GM12892 (cell line): ENCODE data around the gene IRGQ.

Experiments used
- POLR2A ChIP-seq: IDR thresholded peaks from 2 replicates; pipeline ENCODE4 v1.6.1; 2011; ENCODE audit warnings: low read depth, low read length, control low read depth
- POLR2AphosphoS5 ChIP-seq: IDR thresholded peaks from 2 replicates; pipeline ENCODE4 v1.6.1; 2011; ENCODE audit warnings: low read depth, low read length, control low read depth

DNA sequence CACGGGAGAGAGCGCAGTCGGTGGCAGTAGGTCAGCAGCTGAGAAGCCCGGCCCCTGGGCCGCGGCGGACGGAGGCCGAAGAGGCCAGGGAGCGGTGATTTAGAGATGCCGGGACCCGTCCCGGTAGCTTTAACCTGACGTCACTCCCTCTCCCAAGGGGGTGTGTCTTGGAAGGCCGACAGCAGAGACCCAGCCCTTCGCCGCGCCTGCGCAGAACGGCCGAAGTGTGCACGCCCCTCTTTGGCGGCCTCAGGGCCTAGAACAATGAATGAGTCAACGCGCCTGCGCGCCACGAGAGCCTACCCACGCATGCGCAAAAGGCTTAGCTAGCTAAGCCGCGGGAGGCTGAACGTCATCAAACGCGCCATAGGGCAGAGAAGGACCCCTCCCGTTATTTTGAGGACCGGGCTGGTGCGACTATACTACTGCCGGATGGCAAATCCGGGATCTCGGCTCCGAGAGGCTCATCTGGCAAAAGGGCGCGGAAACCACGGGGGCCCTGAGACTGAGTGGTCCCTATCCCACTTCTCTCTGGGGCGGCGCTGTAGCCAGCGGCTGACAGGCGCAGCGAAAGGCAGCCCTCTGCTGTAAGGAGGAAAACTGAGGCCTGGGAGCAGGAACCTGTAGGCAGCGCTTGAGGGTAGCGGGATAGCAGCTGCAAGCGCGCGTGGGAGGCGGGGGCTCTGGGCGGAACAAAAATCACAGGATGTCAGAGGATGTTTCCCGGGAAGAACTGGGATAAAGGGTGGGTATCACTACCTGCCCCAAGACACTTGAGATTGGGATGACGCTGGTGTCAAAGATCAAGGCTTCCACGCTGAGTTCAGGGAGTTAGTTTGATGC, at the start of gene IRGQ, which contains the start of gene ZNF576:
- TF ChIP-seq POLR2AphosphoS5 (0 out of 2 replicates have a peak, but pooled peaks have one; percentile 27), POLR2A (peak; percentile 47; the same call in 1 of the 2 replicates)
